Measurements from ENCODE around the gene PRTN3.
"Not testable (repeated sequence)": the region's sequence is repeated elsewhere in the genome, so short reads cannot be mapped to it uniquely, and the experiment has no call there.

DNA sequence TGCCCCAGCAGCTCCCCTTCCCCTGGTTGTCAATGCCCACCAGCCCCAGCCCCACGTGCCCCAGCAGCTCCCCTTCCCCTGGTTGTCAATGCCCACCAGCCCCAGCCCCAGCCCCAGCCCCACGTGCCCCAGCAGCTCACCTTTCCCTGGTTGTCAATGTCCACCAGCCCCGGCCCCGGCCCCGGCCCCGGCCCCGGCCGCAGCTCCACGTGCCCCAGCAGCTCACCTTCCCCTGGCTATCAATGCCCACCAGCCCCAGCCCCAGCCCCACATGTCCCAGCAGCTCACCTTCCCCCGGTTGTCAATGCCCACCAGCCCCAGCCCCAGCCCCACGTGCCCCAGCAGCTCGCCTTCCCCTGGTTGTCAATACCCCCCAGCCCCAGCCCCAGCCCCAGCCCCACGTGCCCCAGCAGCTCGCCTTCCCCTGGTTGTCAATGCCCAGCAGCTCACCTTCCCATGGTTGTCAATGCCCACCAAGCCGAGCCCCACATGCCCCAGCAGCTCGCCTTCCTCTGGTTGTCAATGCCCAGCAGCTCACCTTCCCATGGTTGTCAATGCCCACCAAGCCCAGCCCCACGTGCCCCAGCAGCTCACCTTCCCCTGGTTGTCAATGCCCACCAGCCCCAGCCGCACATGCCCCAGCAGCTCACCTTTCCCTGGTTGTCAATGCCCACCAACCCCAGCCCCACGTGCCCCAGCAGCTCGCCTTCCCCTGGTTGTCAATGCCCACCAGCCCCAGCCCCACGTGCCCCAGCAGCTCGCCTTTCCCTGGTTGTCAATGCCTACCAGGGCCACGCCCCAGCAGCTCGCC lies 38.2 kb downstream of the PRTN3 start:
- not testable (repeated sequence) for TF ChIP-seq PATZ1 (CRISPR knock-in tag; IDR thresholded peaks at IDR 0.05; ENCODE audit: borderline replicate concordance); ZFP3 (CRISPR knock-in tag; IDR thresholded peaks at IDR 0.05); RARB (CRISPR knock-in tag; IDR thresholded peaks at IDR 0.05); TOX (CRISPR knock-in tag; IDR thresholded peaks at IDR 0.05; ENCODE audit: borderline replicate concordance); CSDC2 (CRISPR knock-in tag; IDR thresholded peaks at IDR 0.05); ISL1 (CRISPR knock-in tag; IDR thresholded peaks at IDR 0.05); BACH2 (CRISPR knock-in tag; IDR thresholded peaks at IDR 0.05; ENCODE audit: borderline replicate concordance); ZFP30 (CRISPR knock-in tag; IDR thresholded peaks at IDR 0.05); ARNTL (CRISPR knock-in tag; IDR thresholded peaks at IDR 0.05; ENCODE audit: borderline replicate concordance, low read depth)
- TF ChIP-seq, protein P1, sequence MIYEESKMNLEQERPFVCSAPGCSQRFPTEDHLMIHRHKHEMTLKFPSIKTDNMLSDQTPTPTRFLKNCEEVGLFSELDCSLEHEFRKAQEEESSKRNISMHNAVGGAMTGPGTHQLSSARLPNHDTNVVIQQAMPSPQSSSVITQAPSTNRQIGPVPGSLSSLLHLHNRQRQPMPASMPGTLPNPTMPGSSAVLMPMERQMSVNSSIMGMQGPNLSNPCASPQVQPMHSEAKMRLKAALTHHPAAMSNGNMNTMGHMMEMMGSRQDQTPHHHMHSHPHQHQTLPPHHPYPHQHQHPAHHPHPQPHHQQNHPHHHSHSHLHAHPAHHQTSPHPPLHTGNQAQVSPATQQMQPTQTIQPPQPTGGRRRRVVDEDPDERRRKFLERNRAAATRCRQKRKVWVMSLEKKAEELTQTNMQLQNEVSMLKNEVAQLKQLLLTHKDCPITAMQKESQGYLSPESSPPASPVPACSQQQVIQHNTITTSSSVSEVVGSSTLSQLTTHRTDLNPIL (CRISPR knock-in tag; IDR thresholded peaks at IDR 0.05; ENCODE audit: low read depth), result not testable (repeated sequence)
- TF ChIP-seq, protein P2, sequence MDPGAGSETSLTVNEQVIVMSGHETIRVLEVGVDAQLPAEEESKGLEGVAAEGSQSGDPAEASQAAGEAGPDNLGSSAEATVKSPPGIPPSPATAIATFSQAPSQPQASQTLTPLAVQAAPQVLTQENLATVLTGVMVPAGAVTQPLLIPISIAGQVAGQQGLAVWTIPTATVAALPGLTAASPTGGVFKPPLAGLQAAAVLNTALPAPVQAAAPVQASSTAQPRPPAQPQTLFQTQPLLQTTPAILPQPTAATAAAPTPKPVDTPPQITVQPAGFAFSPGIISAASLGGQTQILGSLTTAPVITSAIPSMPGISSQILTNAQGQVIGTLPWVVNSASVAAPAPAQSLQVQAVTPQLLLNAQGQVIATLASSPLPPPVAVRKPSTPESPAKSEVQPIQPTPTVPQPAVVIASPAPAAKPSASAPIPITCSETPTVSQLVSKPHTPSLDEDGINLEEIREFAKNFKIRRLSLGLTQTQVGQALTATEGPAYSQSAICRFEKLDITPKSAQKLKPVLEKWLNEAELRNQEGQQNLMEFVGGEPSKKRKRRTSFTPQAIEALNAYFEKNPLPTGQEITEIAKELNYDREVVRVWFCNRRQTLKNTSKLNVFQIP (CRISPR knock-in tag; IDR thresholded peaks at IDR 0.05; ENCODE audit: borderline replicate concordance, low read depth), result not testable (repeated sequence)
